Measurements from ENCODE around the gene RPL27A.

RPL27A gene

GRCh38 chr11:8709002-8709672 lies 26.5 kb downstream of the RPL27A start:
- ATAC-seq (ENCODE audit: low read depth) = no peak
- no peaks in the 10 kb centered on the region for H3K27me3 ChIP-seq (ENCODE audit: insufficient read depth, poor library complexity, severe bottlenecking)
- TF ChIP-seq CTCF (IDR thresholded peaks at IDR 0.05; ENCODE audit: poor library complexity, severe bottlenecking) = no peak
- no peak overlapping the region for H3K4me3 ChIP-seq (ENCODE audit: severe bottlenecking)
- no peak overlapping the region for H3K27ac ChIP-seq (ENCODE audit: poor library complexity, severe bottlenecking)
- H3K36me3 ChIP-seq (ENCODE audit: low read depth) = peaks cover 75% of the 10 kb centered on the region
- H3K4me1 ChIP-seq (ENCODE audit: insufficient read depth, poor library complexity, severe bottlenecking) = no peaks in the 10 kb centered on the region
- no peaks in the 10 kb centered on the region for H3K9me3 ChIP-seq (ENCODE audit: severe bottlenecking)
- DNase-seq (ENCODE audit: low spot score) = no peak

- Histone ChIP-seq H3K36me3 (ENCODE audit: low read depth) (peaks cover 73% of the 10 kb centered on the region), H3K4me3 (ENCODE audit: severe bottlenecking) (no peak overlapping the region), H3K4me1 (ENCODE audit: insufficient read depth, poor library complexity, severe bottlenecking) (no peaks in the 10 kb centered on the region), H3K27me3 (ENCODE audit: insufficient read depth, poor library complexity, severe bottlenecking) (no peaks in the 10 kb centered on the region), H3K9me3 (ENCODE audit: severe bottlenecking) (no peaks in the 10 kb centered on the region), H3K27ac (ENCODE audit: poor library complexity, severe bottlenecking) (no peak overlapping the region)
- DNase-seq (ENCODE audit: low spot score) = no peak
- no peak for TF ChIP-seq CTCF (IDR thresholded peaks at IDR 0.05; ENCODE audit: poor library complexity, severe bottlenecking)
- ATAC-seq (ENCODE audit: low read depth) = no peak
Measured at GRCh38 chr11:8709777-8710176, 27.2 kb downstream of the RPL27A start.

GRCh38 chr11:8711895-8712442 lies 29.4 kb downstream of the RPL27A start:
- Histone ChIP-seq H3K27ac (ENCODE audit: poor library complexity, severe bottlenecking) (no peak overlapping the region), H3K9me3 (ENCODE audit: severe bottlenecking) (no peaks in the 10 kb centered on the region), H3K36me3 (ENCODE audit: low read depth) (peaks cover 75% of the 10 kb centered on the region), H3K4me1 (ENCODE audit: insufficient read depth, poor library complexity, severe bottlenecking) (peaks cover 3% of the 10 kb centered on the region), H3K4me3 (ENCODE audit: severe bottlenecking) (no peak overlapping the region), H3K27me3 (ENCODE audit: insufficient read depth, poor library complexity, severe bottlenecking) (no peaks in the 10 kb centered on the region)
- DNase-seq (ENCODE audit: low spot score) (no peak), ATAC-seq (ENCODE audit: low read depth) (no peak)
- no peak for TF ChIP-seq CTCF (IDR thresholded peaks at IDR 0.05; ENCODE audit: poor library complexity, severe bottlenecking)

GRCh38 chr11:8712506-8712905 lies 29.9 kb downstream of the RPL27A start:
- H3K27me3 ChIP-seq (ENCODE audit: insufficient read depth, poor library complexity, severe bottlenecking) = no peaks in the 10 kb centered on the region
- H3K9me3 ChIP-seq (ENCODE audit: severe bottlenecking) = no peaks in the 10 kb centered on the region
- H3K36me3 ChIP-seq (ENCODE audit: low read depth) = peaks cover 81% of the 10 kb centered on the region
- DNase-seq (ENCODE audit: low spot score) = no peak
- no peak overlapping the region for H3K4me3 ChIP-seq (ENCODE audit: severe bottlenecking)
- no peak overlapping the region for H3K27ac ChIP-seq (ENCODE audit: poor library complexity, severe bottlenecking)
- peaks cover 8% of the 10 kb centered on the region for H3K4me1 ChIP-seq (ENCODE audit: insufficient read depth, poor library complexity, severe bottlenecking)
- no peak for ATAC-seq (ENCODE audit: low read depth)
- no peak for TF ChIP-seq CTCF (IDR thresholded peaks at IDR 0.05; ENCODE audit: poor library complexity, severe bottlenecking)
